ENCODE data around the gene USH2A. TPM values are rescaled to one million over a fixed set of nuclear protein-coding genes. Genes with fewer than 3 reads are reported as not detected.

The USH2A gene
- total RNA-seq, 1 donor from 2014 or later, result not detected

DNA sequence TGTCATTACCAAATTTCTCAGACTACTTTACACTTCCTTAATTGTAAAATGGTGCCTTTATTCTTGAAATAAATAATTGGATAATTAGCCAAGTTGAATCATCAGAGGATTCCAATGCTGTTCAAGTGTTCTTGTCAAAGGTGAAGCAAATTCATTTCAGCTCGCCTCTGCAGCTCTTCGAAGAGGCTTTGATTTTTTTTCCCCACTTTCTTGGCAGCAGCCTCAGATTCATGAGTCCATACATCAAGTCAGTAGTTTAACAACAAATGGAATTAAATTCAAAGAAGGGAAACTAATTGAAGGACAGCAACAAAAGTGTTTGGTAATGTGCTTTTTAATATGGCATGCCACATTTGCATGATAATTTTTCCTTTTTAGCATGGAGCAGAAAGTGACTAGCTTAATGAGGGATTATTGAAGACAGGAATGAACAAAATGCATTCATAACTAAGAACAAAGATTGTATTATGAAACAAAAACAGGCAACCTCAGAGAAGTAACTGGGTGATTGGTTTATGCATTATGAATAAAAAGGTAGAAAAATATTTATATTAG is 239.0 kb downstream of the USH2A start:
- TF ChIP-seq, protein P1, sequence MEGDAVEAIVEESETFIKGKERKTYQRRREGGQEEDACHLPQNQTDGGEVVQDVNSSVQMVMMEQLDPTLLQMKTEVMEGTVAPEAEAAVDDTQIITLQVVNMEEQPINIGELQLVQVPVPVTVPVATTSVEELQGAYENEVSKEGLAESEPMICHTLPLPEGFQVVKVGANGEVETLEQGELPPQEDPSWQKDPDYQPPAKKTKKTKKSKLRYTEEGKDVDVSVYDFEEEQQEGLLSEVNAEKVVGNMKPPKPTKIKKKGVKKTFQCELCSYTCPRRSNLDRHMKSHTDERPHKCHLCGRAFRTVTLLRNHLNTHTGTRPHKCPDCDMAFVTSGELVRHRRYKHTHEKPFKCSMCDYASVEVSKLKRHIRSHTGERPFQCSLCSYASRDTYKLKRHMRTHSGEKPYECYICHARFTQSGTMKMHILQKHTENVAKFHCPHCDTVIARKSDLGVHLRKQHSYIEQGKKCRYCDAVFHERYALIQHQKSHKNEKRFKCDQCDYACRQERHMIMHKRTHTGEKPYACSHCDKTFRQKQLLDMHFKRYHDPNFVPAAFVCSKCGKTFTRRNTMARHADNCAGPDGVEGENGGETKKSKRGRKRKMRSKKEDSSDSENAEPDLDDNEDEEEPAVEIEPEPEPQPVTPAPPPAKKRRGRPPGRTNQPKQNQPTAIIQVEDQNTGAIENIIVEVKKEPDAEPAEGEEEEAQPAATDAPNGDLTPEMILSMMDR (IDR thresholded peaks at IDR 0.05), result no peak
- Histone ChIP-seq H3K27me3 (no peaks in the 10 kb centered on the region), H3K4me3 (no peak overlapping the region), H3K36me3 (no peaks in the 10 kb centered on the region), H3K9me3 (no peaks in the 10 kb centered on the region), H3K27ac (no peak overlapping the region), H3K4me1 (peaks cover 0 to 2% of the 10 kb centered on the region in 2 donors)
- DNase-seq (ENCODE audit: low spot score in 2 of 2), result no peak
- intact Hi-C loops (cut with DNase I), result no loop called here

DNA sequence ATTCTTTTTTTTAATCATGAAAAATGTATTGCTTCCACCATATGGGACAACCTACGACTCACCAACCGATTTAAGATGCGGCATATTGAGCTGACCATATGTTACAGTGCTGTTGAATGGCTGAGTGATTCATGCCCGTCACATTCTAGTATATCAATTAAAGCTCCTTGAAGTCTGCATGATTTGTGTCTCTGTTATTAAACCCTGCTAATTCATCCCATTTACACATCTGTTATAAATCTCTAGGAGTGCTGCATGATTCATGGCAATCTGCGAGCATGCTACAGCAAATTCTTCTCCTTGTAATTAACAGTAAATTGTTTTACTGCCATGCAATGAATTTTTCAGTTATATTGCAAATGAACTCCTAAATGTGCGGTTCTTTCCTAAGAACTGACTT is 239.8 kb downstream of the USH2A start:
- Histone ChIP-seq H3K4me3 (no peak overlapping the region), H3K4me1 (peaks cover 0 to 2% of the 10 kb centered on the region in 2 donors), H3K36me3 (no peaks in the 10 kb centered on the region), H3K27ac (no peak overlapping the region), H3K27me3 (no peaks in the 10 kb centered on the region), H3K9me3 (no peaks in the 10 kb centered on the region)
- no peak for DNase-seq (ENCODE audit: low spot score in 2 of 2)
- intact Hi-C loops (cut with DNase I), result no loop called here
- TF ChIP-seq, protein P1 (IDR thresholded peaks at IDR 0.05), result no peak

DNA sequence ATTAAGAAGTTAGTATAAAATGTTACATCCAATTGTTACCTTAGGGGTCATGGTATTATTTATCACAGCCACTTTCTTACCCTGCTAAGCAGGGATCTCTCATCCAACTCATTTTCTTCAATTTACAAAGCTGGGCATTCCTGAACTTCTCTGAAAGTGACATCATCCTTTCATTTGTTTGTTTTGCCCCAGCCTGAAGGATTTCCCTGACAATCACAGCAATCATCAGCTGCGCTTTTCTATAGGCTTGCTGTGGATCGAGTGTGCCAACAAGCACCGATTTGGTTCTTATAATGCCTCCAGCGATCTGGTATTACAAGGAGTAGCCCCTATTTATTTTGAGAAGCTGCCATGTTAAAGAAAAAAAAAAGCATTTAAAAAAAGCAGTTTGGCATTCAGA is 240.2 kb downstream of the USH2A start:
- intact Hi-C loops (cut with DNase I), result no loop called here
- TF ChIP-seq, protein P1 (IDR thresholded peaks at IDR 0.05), result no peak
- Histone ChIP-seq H3K27ac (no peak overlapping the region), H3K9me3 (no peaks in the 10 kb centered on the region), H3K4me3 (no peak overlapping the region), H3K36me3 (no peaks in the 10 kb centered on the region), H3K4me1 (peaks cover 0 to 4% of the 10 kb centered on the region in 2 donors), H3K27me3 (no peaks in the 10 kb centered on the region)
- DNase-seq (ENCODE audit: low spot score in 2 of 2), result no peak

- no peak for DNase-seq (ENCODE audit: low spot score in 2 of 2)
- TF ChIP-seq, protein P1 (IDR thresholded peaks at IDR 0.05), result no peak
- H3K27ac ChIP-seq, result no peak overlapping the region
- no peaks in the 10 kb centered on the region for H3K9me3 ChIP-seq
- peaks cover 0 to 7% of the 10 kb centered on the region in 2 donors for H3K4me1 ChIP-seq
- H3K4me3 ChIP-seq, result no peak overlapping the region
- H3K27me3 ChIP-seq, result no peaks in the 10 kb centered on the region
- intact Hi-C loops (cut with DNase I), result no loop called here
- H3K36me3 ChIP-seq, result no peaks in the 10 kb centered on the region
These were observed 241.7 kb downstream of the USH2A start for GRCh38 chr1:216181590-216181989.

- intact Hi-C loops (cut with DNase I), result no loop called here
- DNase-seq (ENCODE audit: low spot score in 2 of 2), result no peak
- TF ChIP-seq, protein P1 (IDR thresholded peaks at IDR 0.05), result no peak
- no peaks in the 10 kb centered on the region for H3K36me3 ChIP-seq
- H3K4me1 ChIP-seq, result peaks cover 0 to 7% of the 10 kb centered on the region in 2 donors
- no peak overlapping the region for H3K27ac ChIP-seq
- H3K27me3 ChIP-seq, result no peaks in the 10 kb centered on the region
- no peak overlapping the region for H3K4me3 ChIP-seq
- no peaks in the 10 kb centered on the region for H3K9me3 ChIP-seq
These were observed 245.0 kb downstream of the USH2A start for GRCh38 chr1:216178281-216178680.

GRCh38 chr1:216176970-216177369 is 246.3 kb downstream of the USH2A start:
- Histone ChIP-seq H3K27me3 (no peaks in the 10 kb centered on the region), H3K4me3 (no peak overlapping the region), H3K9me3 (no peaks in the 10 kb centered on the region), H3K27ac (no peak overlapping the region), H3K4me1 (peaks cover 0 to 4% of the 10 kb centered on the region in 2 donors), H3K36me3 (no peaks in the 10 kb centered on the region)
- TF ChIP-seq, protein P1 (IDR thresholded peaks at IDR 0.05), result no peak
- no peak for DNase-seq (ENCODE audit: low spot score in 2 of 2)
- intact Hi-C loops (cut with DNase I), result no loop called here

Measured in ascending aorta (tissue), 2 donors.